CD4-positive, alpha-beta memory T cell (primary cell): Measurements from ENCODE around the gene SRBD1. TPM values are rescaled to one million over a fixed set of nuclear protein-coding genes. Genes with fewer than 3 reads are reported as not detected.

Source experiments
- CTCF ChIA-PET: fragments of 350-600 bp; sonication (Branson Sonifier 250); formaldehyde crosslinking; loops from one replicate; lab custom pipeline; 2021; ENCODE audit warnings: inconsistent platforms; ENCODE audit not compliant: partially characterized antibody; lab: Charles Lee
- POLR2A ChIA-PET: fragments of 350-600 bp; sonication (Branson Sonifier 250); formaldehyde crosslinking; loops from one replicate; lab custom pipeline; 2021; ENCODE audit not compliant: partially characterized antibody; lab: Charles Lee
- DNase-seq, 5 donors: peaks; one replicate each; pipeline versions ENCODE4 v3.0.0 to v3.0.0-alpha.2; 2020 to 2022; ENCODE audit warnings: mixed read lengths in 1 of 5
- H3K27ac ChIP-seq: one replicate; pipeline ENCODE4 v1.7.0; 2013; ENCODE audit warnings: low read depth, low read length
- H3K27me3 ChIP-seq: 2 replicates; pipeline ENCODE4 v1.7.0; 2013; ENCODE audit warnings: mild to moderate bottlenecking, low read length, moderate library complexity; ENCODE audit not compliant: insufficient read depth
- H3K36me3 ChIP-seq: 2 replicates; pipeline ENCODE4 v1.7.0; 2013; ENCODE audit warnings: mild to moderate bottlenecking, low read length, moderate library complexity; ENCODE audit not compliant: insufficient read depth
- H3K4me1 ChIP-seq: 2 replicates; pipeline ENCODE4 v1.7.0; 2013; ENCODE audit warnings: mild to moderate bottlenecking, low read length, moderate library complexity; ENCODE audit not compliant: insufficient read depth
- H3K4me3 ChIP-seq, 2 donors: one replicate each; pipeline ENCODE4 v1.7.0; 2013; ENCODE audit warnings: low read length in 2 of 2, mild to moderate bottlenecking in 1 of 2
- H3K9me3 ChIP-seq, 2 donors: one replicate each; pipeline ENCODE4 v1.7.0; 2013; ENCODE audit warnings: low read length in 2 of 2, control low read depth in 1 of 2; ENCODE audit not compliant: control insufficient read depth in 1 of 2
- H3K27ac Mint-ChIP-seq, 7 donors: one replicate each; pipeline ENCODE4 v1.8.0; 2020 to 2021; ENCODE audit warnings: mixed read lengths in 7 of 7, mild to moderate bottlenecking in 6 of 7, inconsistent platforms in 3 of 7, moderate library complexity in 3 of 7
- H3K27me3 Mint-ChIP-seq, 2 donors: one replicate each; pipeline ENCODE4 v1.8.0; 2020 to 2021; ENCODE audit warnings: mixed read lengths in 2 of 2
- H3K36me3 Mint-ChIP-seq, 2 donors: one replicate each; pipeline ENCODE4 v1.8.0; 2020 to 2021; ENCODE audit warnings: mixed read lengths in 2 of 2, inconsistent platforms in 1 of 2, mild to moderate bottlenecking in 1 of 2
- H3K4me1 Mint-ChIP-seq, 4 donors: one replicate each; pipeline ENCODE4 v1.8.0; 2020 to 2021; ENCODE audit warnings: mixed read lengths in 4 of 4, mild to moderate bottlenecking in 1 of 4
- H3K4me3 Mint-ChIP-seq, 8 donors: one replicate each; pipeline ENCODE4 v1.8.0; 2020 to 2021; ENCODE audit warnings: mixed read lengths in 8 of 8, mild to moderate bottlenecking in 7 of 8, moderate library complexity in 6 of 8, inconsistent platforms in 3 of 8
- H3K9me3 Mint-ChIP-seq, 8 donors: one replicate each; pipeline ENCODE4 v1.8.0; 2020 to 2021; ENCODE audit warnings: mixed read lengths in 8 of 8, mild to moderate bottlenecking in 5 of 8, inconsistent platforms in 3 of 8, moderate library complexity in 1 of 8
- intact Hi-C: fragments of 100-400 bp; cut with micrococcal nuclease; formaldehyde crosslinking; loops from one replicate; pipeline ENCODE4 v1.15.1; 2023
- polyA plus RNA-seq, 2 donors: library from polyadenylated mRNA; unstranded; fragments of 300-500 nt; fragmentation: Illumina TruSeq; gene quantifications; one replicate each; pipeline ENCODE4 v1.2.3, GENCODE V29; 2021
- total RNA-seq, 2 experiments: library from RNA; stranded (reverse); gene quantifications; one replicate each; pipeline ENCODE4 v1.2.3, GENCODE V29; 2021

The SRBD1 gene
- total and polyA plus RNA-seq, 4 experiments from 2014 or later, result 10.0 to 23.7 (median 17.3) TPM

- CTCF ChIA-PET, result no interaction called here
- H3K36me3 Mint-ChIP-seq, result peaks cover 25 to 70% of the 10 kb centered on the region in 2 donors
- peak overlapping the region in 1 of 7 donors; percentile 57 for H3K27ac Mint-ChIP-seq
- H3K27me3 Mint-ChIP-seq, result no peaks in the 10 kb centered on the region
- Histone ChIP-seq H3K27me3 (no peaks in the 10 kb centered on the region), H3K4me3 (no peak overlapping the region), H3K9me3 (no peaks in the 10 kb centered on the region), H3K36me3 (no peaks in the 10 kb centered on the region), H3K4me1 (no peaks in the 10 kb centered on the region), H3K27ac (no peak overlapping the region)
- no peaks in the 10 kb centered on the region for H3K9me3 Mint-ChIP-seq
- intact Hi-C loops, result no loop called here
- no peak for DNase-seq
- H3K4me1 Mint-ChIP-seq, result no peaks in the 10 kb centered on the region
- POLR2A ChIA-PET, result no interaction called here
- H3K4me3 Mint-ChIP-seq, result no peak overlapping the region
These were observed 78.9 kb downstream of the SRBD1 start for GRCh38 chr2:45532181-45532580.

DNA sequence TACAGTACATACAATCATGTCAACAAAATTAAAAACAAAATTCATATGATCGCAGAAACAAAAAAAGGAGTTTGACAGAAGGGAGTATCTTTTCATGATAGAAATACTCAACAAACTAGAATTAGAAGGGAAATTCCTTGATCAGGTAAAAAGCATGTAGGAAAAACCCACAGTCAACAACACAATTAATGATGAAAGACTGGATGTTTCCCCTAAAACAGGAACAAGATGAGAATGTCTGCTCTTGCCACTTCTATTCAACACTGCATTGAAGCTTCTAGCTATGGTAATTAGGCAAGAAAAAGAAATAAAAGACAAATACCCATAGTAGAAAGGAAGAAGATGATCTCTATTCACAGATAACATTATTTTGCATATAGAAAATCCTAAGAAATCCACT lies 87.1 kb downstream of the SRBD1 start:
- Mint-ChIP-seq H3K27ac (no peak overlapping the region), H3K27me3 (no peaks in the 10 kb centered on the region), H3K9me3 (peaks cover 0 to 4% (median 0%) of the 10 kb centered on the region in 8 donors), H3K4me3 (no peak overlapping the region), H3K36me3 (peaks cover 30 to 79% of the 10 kb centered on the region in 2 donors), H3K4me1 (peaks cover 0 to 5% (median 0%) of the 10 kb centered on the region in 4 donors)
- Histone ChIP-seq H3K27ac (no peak overlapping the region), H3K27me3 (no peaks in the 10 kb centered on the region), H3K4me3 (no peak overlapping the region), H3K4me1 (no peaks in the 10 kb centered on the region), H3K36me3 (no peaks in the 10 kb centered on the region), H3K9me3 (no peaks in the 10 kb centered on the region)
- ChIA-PET POLR2A (no interaction called here), CTCF (no interaction called here)
- no peak for DNase-seq
- intact Hi-C loops, result no loop called here

GRCh38 chr2:45518546-45518945 lies 92.5 kb downstream of the SRBD1 start:
- CTCF ChIA-PET, result interaction anchor here (1.1 kb wide), 1 partner anchor 536 kb away, joined by 5 read pairs; no protein-coding TSS in a partner anchor
- H3K9me3 Mint-ChIP-seq, result no peaks in the 10 kb centered on the region
- no peaks in the 10 kb centered on the region for H3K27me3 Mint-ChIP-seq
- Histone ChIP-seq H3K27ac (no peak overlapping the region), H3K27me3 (no peaks in the 10 kb centered on the region), H3K4me3 (no peak overlapping the region), H3K36me3 (no peaks in the 10 kb centered on the region), H3K4me1 (no peaks in the 10 kb centered on the region), H3K9me3 (no peaks in the 10 kb centered on the region)
- no peak for DNase-seq
- intact Hi-C loops, result no loop called here
- H3K27ac Mint-ChIP-seq, result no peak overlapping the region
- peaks cover 0 to 5% (median 0%) of the 10 kb centered on the region in 4 donors for H3K4me1 Mint-ChIP-seq
- POLR2A ChIA-PET, result no interaction called here
- H3K36me3 Mint-ChIP-seq, result peaks cover 19 to 45% of the 10 kb centered on the region in 2 donors
- H3K4me3 Mint-ChIP-seq, result no peak overlapping the region

DNA sequence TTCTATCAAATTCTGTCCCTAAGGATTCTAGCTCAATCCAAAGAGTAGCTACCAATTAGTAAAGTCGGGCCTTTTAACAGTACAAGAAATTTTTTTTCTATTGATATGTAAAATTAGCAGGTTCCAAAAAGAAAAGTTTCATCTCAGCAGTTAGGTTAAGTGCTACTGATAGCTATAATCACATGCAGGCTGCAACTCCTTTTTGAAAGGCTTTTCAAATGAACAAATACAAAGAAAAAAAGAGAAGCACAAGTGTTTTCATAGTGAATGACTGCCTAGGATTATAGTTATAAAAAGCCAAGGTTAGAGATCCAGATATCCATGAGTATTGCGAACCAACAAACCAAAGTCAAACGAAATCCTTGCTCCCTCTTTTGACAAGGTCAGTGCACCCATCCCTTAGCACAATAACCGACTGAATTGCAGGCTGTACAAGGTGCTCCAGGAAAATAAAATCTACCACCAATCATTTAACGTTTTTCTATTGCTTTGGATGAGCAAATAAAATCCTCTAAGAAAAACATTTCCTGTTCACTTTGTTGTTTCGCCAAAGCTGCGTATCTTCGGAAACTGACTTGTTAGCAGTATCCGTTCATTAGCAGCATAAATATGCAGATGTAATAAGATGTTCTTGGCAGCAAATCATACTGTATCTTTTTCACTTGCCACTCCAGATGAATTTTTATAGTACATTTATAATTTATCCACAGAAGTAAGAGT lies 100.2 kb downstream of the SRBD1 start:
- Mint-ChIP-seq H3K27ac (no peak overlapping the region), H3K36me3 (peaks cover 19 to 32% of the 10 kb centered on the region in 2 donors), H3K4me3 (no peak overlapping the region), H3K27me3 (no peaks in the 10 kb centered on the region), H3K4me1 (peaks cover 0 to 3% (median 0%) of the 10 kb centered on the region in 4 donors), H3K9me3 (no peaks in the 10 kb centered on the region)
- ChIA-PET POLR2A (no interaction called here), CTCF (no interaction called here)
- intact Hi-C loops, result no loop called here
- Histone ChIP-seq H3K27me3 (no peaks in the 10 kb centered on the region), H3K27ac (no peak overlapping the region), H3K4me1 (no peaks in the 10 kb centered on the region), H3K36me3 (no peaks in the 10 kb centered on the region), H3K9me3 (no peaks in the 10 kb centered on the region), H3K4me3 (no peak overlapping the region)
- DNase-seq, result no peak

DNA sequence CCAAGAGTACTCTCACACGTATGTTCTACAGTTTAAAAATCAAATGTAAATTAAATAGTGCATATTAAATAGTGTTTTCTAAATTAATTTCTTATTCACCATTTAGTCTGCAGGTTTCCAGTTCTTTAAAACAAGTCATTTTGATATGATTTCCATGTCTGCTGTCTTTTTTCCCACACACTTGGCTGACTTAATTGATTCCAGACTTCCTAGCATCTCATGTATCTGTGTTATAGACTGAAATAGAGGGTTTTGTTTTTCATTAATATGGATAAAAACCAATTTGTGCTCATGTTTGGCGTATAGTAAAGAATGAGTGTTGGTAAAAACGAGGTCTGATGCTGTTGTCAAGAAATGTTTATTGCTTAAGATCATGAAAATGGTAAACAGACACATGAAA lies 104.3 kb downstream of the SRBD1 start:
- Mint-ChIP-seq H3K4me1 (peaks cover 0 to 4% (median 2%) of the 10 kb centered on the region in 4 donors), H3K27me3 (no peaks in the 10 kb centered on the region), H3K27ac (no peak overlapping the region), H3K4me3 (no peak overlapping the region), H3K9me3 (peaks cover 0 to 4% (median 0%) of the 10 kb centered on the region in 8 donors), H3K36me3 (peaks cover 5 to 19% of the 10 kb centered on the region in 2 donors)
- no peak for DNase-seq
- Histone ChIP-seq H3K9me3 (no peaks in the 10 kb centered on the region), H3K27ac (no peak overlapping the region), H3K27me3 (no peaks in the 10 kb centered on the region), H3K4me1 (no peaks in the 10 kb centered on the region), H3K36me3 (no peaks in the 10 kb centered on the region), H3K4me3 (no peak overlapping the region)
- intact Hi-C loops, result no loop called here
- POLR2A ChIA-PET, result no interaction called here
- CTCF ChIA-PET, result no interaction called here

- Histone ChIP-seq H3K4me3 (no peak overlapping the region), H3K9me3 (no peaks in the 10 kb centered on the region), H3K4me1 (no peaks in the 10 kb centered on the region), H3K36me3 (no peaks in the 10 kb centered on the region), H3K27me3 (no peaks in the 10 kb centered on the region), H3K27ac (no peak overlapping the region)
- no peak for DNase-seq
- Mint-ChIP-seq H3K4me3 (no peak overlapping the region), H3K4me1 (peaks cover 0 to 4% (median 2%) of the 10 kb centered on the region in 4 donors), H3K27ac (peak overlapping the region in 1 of 7 donors; percentile 0), H3K27me3 (no peaks in the 10 kb centered on the region), H3K9me3 (peaks cover 0 to 4% (median 0%) of the 10 kb centered on the region in 8 donors), H3K36me3 (peaks cover 5 to 18% of the 10 kb centered on the region in 2 donors)
- ChIA-PET CTCF (interaction anchor here (0.6 to 1.4 kb wide), 2 partner anchors 106 to 274 kb away, joined by 3 read pairs; partner anchors contain the start of gene SRBD1), POLR2A (no interaction called here)
- intact Hi-C loops, result no loop called here
These were observed 105.9 kb downstream of the SRBD1 start for GRCh38 chr2:45505138-45505537.

- Mint-ChIP-seq H3K36me3 (peaks cover 2 to 14% of the 10 kb centered on the region in 2 donors), H3K27ac (no peak overlapping the region), H3K9me3 (peaks cover 0 to 4% (median 0%) of the 10 kb centered on the region in 8 donors), H3K4me1 (peaks cover 0 to 10% (median 6%) of the 10 kb centered on the region in 4 donors), H3K27me3 (no peaks in the 10 kb centered on the region), H3K4me3 (no peak overlapping the region)
- Histone ChIP-seq H3K9me3 (no peaks in the 10 kb centered on the region), H3K4me3 (no peak overlapping the region), H3K27me3 (no peaks in the 10 kb centered on the region), H3K36me3 (no peaks in the 10 kb centered on the region), H3K4me1 (no peaks in the 10 kb centered on the region), H3K27ac (no peak overlapping the region)
- intact Hi-C loops, result no loop called here
- POLR2A ChIA-PET, result no interaction called here
- CTCF ChIA-PET, result interaction anchor here (0.9 kb wide), 1 partner anchor 516 kb away, joined by 4 read pairs; no protein-coding TSS in a partner anchor
- no peak for DNase-seq
These were observed 112.2 kb downstream of the SRBD1 start for GRCh38 chr2:45498661-45499550.
